GM12878 (cell line): ENCODE results near the gene RPLP1. TPM values are rescaled to one million over a fixed set of nuclear protein-coding genes. Genes with fewer than 3 reads are reported as not detected.

Source experiments
- ATAC-seq: fragments of 200-7000 bp; cut with Tn5 transposase; 3 replicates; pipeline ENCODE4 v1.9.1; 2020; ENCODE audit warnings: mild to moderate bottlenecking, moderate library complexity
- BruUV-seq: library from RNA; stranded (reverse); fragments of 400-500 nt; replicated peaks from 2 replicates; lab custom pipeline; 2021; lab: Mats Ljungman, UMichigan
- CTCF ChIA-PET: fragments of 300-600 bp; sonication (Branson Sonifier 250); formaldehyde crosslinking; extraction: SDS; loops from one replicate; lab custom pipeline; 2021; ENCODE audit warnings: inconsistent platforms; lab: Yijun Ruan, JAX
- POLR2A ChIA-PET: fragments of 350-600 bp; formaldehyde crosslinking; extraction: SDS; loops from one replicate; lab custom pipeline; 2021; ENCODE audit warnings: inconsistent platforms; lab: Charles Lee
- RAD21 ChIA-PET: fragments of 300-600 bp; sonication (Branson Sonifier 250); formaldehyde crosslinking; loops from one replicate; lab custom pipeline; 2023; ENCODE audit warnings: antibody characterized with exemption; ENCODE audit not compliant: unreplicated experiment; lab: Charles Lee
- SMC1A ChIA-PET: fragments of 300-600 bp; sonication (Branson Sonifier 250); formaldehyde crosslinking; loops from one replicate; lab custom pipeline; 2023; ENCODE audit not compliant: unreplicated experiment, uncharacterized antibody; lab: Charles Lee
- DNase-seq: peaks from one replicate; pipeline ENCODE4 v3.0.0-alpha.2; 2011; ENCODE audit warnings: low read depth, low spot score
- FAIRE-seq: peaks from 3 replicates; lab custom pipeline; 2011; peaks lifted over from hg19 to GRCh38; lab: Jason Lieb, UNC
- H2AFZ ChIP-seq: 2 replicates; pipeline ENCODE4 v1.6.0; 2011; ENCODE audit warnings: low read depth, low read length, control low read depth; ENCODE audit not compliant: control insufficient read depth
- H3K27ac ChIP-seq: 2 replicates; pipeline ENCODE4 v1.5.1; 2011; ENCODE audit warnings: control low read depth; ENCODE audit not compliant: control insufficient read depth, insufficient read depth
- H3K27me3 ChIP-seq, 2 experiments: replicated peaks in 1 of 2; 2 replicates each; pipeline versions ENCODE4 v1.6.0 to v1.6.1; 2011; ENCODE audit warnings: low read length in 1 of 2; ENCODE audit not compliant: control insufficient read depth in 2 of 2, insufficient read depth in 2 of 2
- H3K36me3 ChIP-seq, 2 experiments: 2 replicates each; pipeline ENCODE4 v1.5.1; 2011; ENCODE audit warnings: low read length in 1 of 2; ENCODE audit not compliant: control insufficient read depth in 2 of 2, insufficient read depth in 2 of 2
- H3K4me1 ChIP-seq: 2 replicates; pipeline ENCODE4 v1.6.1; 2011; ENCODE audit warnings: mild to moderate bottlenecking, low read length, moderate library complexity, mixed read lengths; ENCODE audit not compliant: control insufficient read depth, insufficient read depth
- H3K4me2 ChIP-seq: 2 replicates; pipeline ENCODE4 v1.6.0; 2011; ENCODE audit warnings: control low read depth; ENCODE audit not compliant: control insufficient read depth, insufficient read depth
- H3K4me3 ChIP-seq: fragments of 200-600 bp; sonication (generic); 2 replicates; pipeline ENCODE4 v1.5.1; 2016
- H3K79me2 ChIP-seq: 2 replicates; pipeline ENCODE4 v1.6.0; 2011; ENCODE audit warnings: low read length; ENCODE audit not compliant: control insufficient read depth, insufficient read depth
- H3K9ac ChIP-seq: 2 replicates; pipeline ENCODE4 v1.8.0; 2011; ENCODE audit warnings: low read length, control low read depth, mixed read lengths; ENCODE audit not compliant: control insufficient read depth, insufficient read depth
- H3K9me3 ChIP-seq: replicated peaks from 3 replicates; pipeline ENCODE4 v1.5.1; 2011; ENCODE audit warnings: mild to moderate bottlenecking, low read length; ENCODE audit not compliant: control insufficient read depth, insufficient read depth
- H4K20me1 ChIP-seq: 2 replicates; pipeline ENCODE4 v1.6.0; 2011; ENCODE audit not compliant: control insufficient read depth, insufficient read depth
- E2F4 ChIP-seq: IDR thresholded peaks from 2 replicates; pipeline ENCODE4 v1.6.1; 2012; ENCODE audit warnings: low read depth, low read length, improper control_type of control experiment
- ELK1 ChIP-seq: IDR thresholded peaks from 2 replicates; pipeline ENCODE4 v1.6.1; 2012; ENCODE audit warnings: low read depth, low read length, improper control_type of control experiment
- ESRRA ChIP-seq: IDR thresholded peaks from 2 replicates; pipeline ENCODE4 v1.6.1; 2012; ENCODE audit warnings: mild to moderate bottlenecking, low read length, improper control_type of control experiment
- FOXK2 ChIP-seq: fragments of 450-650 bp; IDR thresholded peaks from 2 replicates; pipeline ENCODE4 v1.6.1; 2017; ENCODE audit warnings: mild to moderate bottlenecking, moderate library complexity
- JUNB ChIP-seq: IDR thresholded peaks from 2 replicates; pipeline ENCODE4 v1.6.1; 2016; ENCODE audit warnings: antibody characterized with exemption, mild to moderate bottlenecking
- MXI1 ChIP-seq: fragments of 150-350 bp; IDR thresholded peaks from 2 replicates; pipeline ENCODE4 v1.6.1; 2011; ENCODE audit warnings: low read depth, mild to moderate bottlenecking, inconsistent platforms, low read length, improper control_type of control experiment
- POU2F2 ChIP-seq: IDR thresholded peaks from 3 replicates; pipeline ENCODE4 v1.6.1; 2011; ENCODE audit warnings: low read depth, mild to moderate bottlenecking, low read length, borderline replicate concordance
- RB1 ChIP-seq: fragments of 450-650 bp; formaldehyde crosslinking; IDR thresholded peaks from 2 replicates; pipeline ENCODE4 v1.6.1; 2017; ENCODE audit warnings: mild to moderate bottlenecking, borderline replicate concordance
- ZBTB4 ChIP-seq: fragments of 450-650 bp; formaldehyde crosslinking; IDR thresholded peaks from 2 replicates; pipeline ENCODE4 v1.4.0; 2022; ENCODE audit warnings: mild to moderate bottlenecking, moderate library complexity
- WGBS: methylation state at CpG from one replicate; pipeline ENCODE4 v1.1.6; 2016; ENCODE audit warnings: low lambda C conversion rate; ENCODE audit not compliant: insufficient replicate concordance, insufficient coverage; ENCODE audit errors: missing lambda C conversion rate; 5-methylcytosine and 5-hydroxymethylcytosine counted together
- in situ Hi-C: fragments of 300-500 bp; cut with MboI; formaldehyde crosslinking; loops from 9 replicates; pipeline ENCODE4 v1.14.3; 2018; ENCODE audit warnings: mixed read lengths
- intact Hi-C: fragments of 100-400 bp; cut with micrococcal nuclease; formaldehyde crosslinking; loops from one replicate; pipeline ENCODE4 v1.14.2; 2022; ENCODE audit not compliant: unreplicated experiment
- polyA plus RNA-seq, 11 experiments: library from polyadenylated mRNA; depleted of rRNA in 4 of 11; unstranded in 6 of 11; stranded (reverse) in 5 of 11; fragments of >200 nt; fragmentation: Nextera tagmentation in 4 of 11; fragmentation: Illumina TruSeq in 1 of 11; extraction: Ambion mirVana in 4 of 11; extraction: Trizol in 1 of 11; gene quantifications; 1 replicate in 1 of 11; 2 replicates in 10 of 11; pipeline versions ENCODE4 v1.2.1 to v1.2.3, GENCODE V29; 2011 to 2016; ENCODE audit warnings: inconsistent platforms in 2 of 11, missing spikeins in 2 of 11, low read depth in 1 of 11
- total RNA-seq, 4 experiments: library from RNA; depleted of rRNA in 3 of 4; stranded (reverse); fragments of >200 nt in 3 of 4; fragmentation: Illumina TruSeq in 1 of 4; extraction: Trizol in 1 of 4; gene quantifications; 2 replicates each; pipeline versions ENCODE4 v1.2.1 to v1.2.3, GENCODE V29; 2013 to 2021

Gene RPLP1
- total and polyA plus RNA-seq, 10 of the 15 experiments (the other 5 are each of a cell fraction or from before 2014, with no cell fraction given): 217 to 3,098 (median 1,664) TPM

GRCh38 chr15:69433831-69434230, 18.8 kb upstream of the RPLP1 start (continued):
- TF ChIP-seq JUNB (no peak), ESRRA (no peak), MXI1 (no peak), RB1 (no peak)
- TF ChIP-seq, all 136 proteins: peak for 0

- Histone ChIP-seq H3K4me3 (no peak overlapping the region), H2AFZ (no peak overlapping the region), H3K27me3 (no peaks in the 10 kb centered on the region)
- WGBS: 100% methylated on average over 5 of the region's 5 CpGs
- intact Hi-C loops: no loop called here
- ChIA-PET RAD21 (no interaction called here), CTCF (no interaction called here)
- TF ChIP-seq ZBTB4 (CRISPR knock-in tag): no peak
- TF ChIP-seq POU2F2: no peak
- no peak for TF ChIP-seq E2F4
- no peak for TF ChIP-seq ELK1
- TF ChIP-seq RB1: no peak
- no peak for TF ChIP-seq FOXK2
- TF ChIP-seq, all 136 proteins: peak for 0
- in situ Hi-C loops: no loop called here
- ATAC-seq (no peak), FAIRE-seq (peak; percentile 41), DNase-seq (no peak)
- H3K4me2 ChIP-seq: no peak overlapping the region
- no peak overlapping the region for H3K9ac ChIP-seq
- H3K9me3 ChIP-seq: no peaks in the 10 kb centered on the region
- ChIA-PET SMC1A (interaction anchor here (0.8 to 1.2 kb wide), 2 partner anchors 9 to 21 kb away, joined by 3 read pairs; no protein-coding TSS in a partner anchor), POLR2A (no interaction called here)
- no peaks in the 10 kb centered on the region for H3K79me2 ChIP-seq
- H3K27ac ChIP-seq: no peak overlapping the region
- no peaks in the 10 kb centered on the region for H3K4me1 ChIP-seq
- no TSS peak for BruUV-seq
- peaks cover 10 to 28% of the 10 kb centered on the region in 2 experiments for H3K36me3 ChIP-seq
- H4K20me1 ChIP-seq: no peaks in the 10 kb centered on the region
Measured at GRCh38 chr15:69434238-69434637, 18.4 kb upstream of the RPLP1 start.
